Measurements from ENCODE around the gene RALGAPA1. TPM values are rescaled to one million over a fixed set of nuclear protein-coding genes. Genes with fewer than 3 reads are reported as not detected.

The RALGAPA1 gene
- total and polyA plus RNA-seq, 2 of the 13 experiments (the other 11 are each of a cell fraction or from before 2014, with no cell fraction given), result 65.0 to 89.2 TPM

DNA sequence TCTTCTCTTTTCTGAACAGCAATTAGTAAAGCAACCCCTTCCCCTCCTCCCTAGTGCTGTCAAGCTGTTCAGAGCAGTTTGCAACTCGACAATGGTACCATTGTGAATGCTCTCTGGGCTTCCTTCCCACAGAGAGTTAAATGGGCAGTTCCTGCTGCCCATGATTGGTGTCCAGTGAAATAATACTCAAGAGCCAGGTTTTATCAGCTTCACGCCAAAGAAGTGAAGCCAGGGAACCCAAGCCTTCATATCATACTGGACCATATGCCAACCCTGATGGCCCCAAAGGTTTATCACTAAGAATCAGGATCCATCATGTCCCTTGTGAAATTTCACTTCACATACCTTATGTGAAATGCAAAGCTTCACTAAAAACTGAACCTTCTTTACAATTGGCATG, 250.4 kb downstream of the RALGAPA1 start:
- Histone ChIP-seq H3K36me3 (replicated peaks in 1 of 2; ENCODE audit: control insufficient read depth in 1 of 2, insufficient read depth in 2 of 2, low read length in 2 of 2) (no peaks in the 10 kb centered on the region), H3K9ac (ENCODE audit: insufficient read depth, low read depth, low read length) (no peak overlapping the region), H3K79me2 (ENCODE audit: insufficient read depth, low read length) (no peaks in the 10 kb centered on the region), H3K4me3 (replicated peaks in 1 of 3; ENCODE audit: insufficient read depth in 1 of 3, low read depth in 2 of 3, low read length in 3 of 3) (no peak overlapping the region), H3K9me3 (ENCODE audit: low read length) (no peaks in the 10 kb centered on the region), H3K4me2 (ENCODE audit: low read depth, low read length) (no peak overlapping the region), H4K20me1 (ENCODE audit: insufficient read depth, low read length) (no peaks in the 10 kb centered on the region), H3K27me3 (ENCODE audit: control insufficient read depth in 1 of 2, insufficient read depth in 2 of 2, low read length in 2 of 2) (no peaks in the 10 kb centered on the region), H3K27ac (ENCODE audit: extremely low read length, insufficient read depth, low read length) (no peak overlapping the region), H3K4me1 (ENCODE audit: insufficient read depth, low read length) (no peaks in the 10 kb centered on the region), H2AFZ (ENCODE audit: low read length) (no peak overlapping the region)
- DNase-seq (ENCODE audit: low spot score) (no peak), ATAC-seq (0 out of 3 replicates have a peak, but pooled peaks have one; percentile 20), FAIRE-seq (no peak)
- ChIA-PET POLR2A (no interaction called here), CTCF (ENCODE audit: low intra/inter-chr PET ratio, low total read pairs) (no interaction called here)
- in situ Hi-C loops (cut with HindIII; ENCODE audit: extremely low pct_ligation_motif_present, low pct_unique_long_range_greater_than_20kb), result no loop called here
- intact Hi-C loops (cut with micrococcal nuclease; ENCODE audit: unreplicated experiment), result no loop called here
- no TSS peak for BruUV-seq (replicated peaks)
- 88% methylated on average over 2 of the region's 2 CpGs for WGBS (ENCODE audit: low lambda C conversion rate)
- no peak for TF ChIP-seq HNRNPL (IDR thresholded peaks at IDR 0.05; ENCODE audit: low read depth, low read length)
- TF ChIP-seq ZNF652 (CRISPR knock-in tag; IDR thresholded peaks at IDR 0.05; ENCODE audit: borderline replicate concordance, low read depth), result peak; percentile 80
- no peak for TF ChIP-seq KLF11 (CRISPR knock-in tag; IDR thresholded peaks at IDR 0.05)
- no peak for TF ChIP-seq SOX5 (CRISPR knock-in tag; IDR thresholded peaks at IDR 0.05; ENCODE audit: borderline replicate concordance)
- no peak for TF ChIP-seq ZNF331 (CRISPR knock-in tag; IDR thresholded peaks at IDR 0.05)
- no peak for TF ChIP-seq SNRNP70 (IDR thresholded peaks at IDR 0.05; ENCODE audit: low read depth, low read length)
- no peak for TF ChIP-seq PAWR (CRISPR knock-in tag; IDR thresholded peaks at IDR 0.05; ENCODE audit: borderline replicate concordance)
- no peak for TF ChIP-seq ZNF24 (IDR thresholded peaks at IDR 0.05)
- TF ChIP-seq RFX5 (IDR thresholded peaks at IDR 0.05; ENCODE audit: low read depth, low read length), result no peak
- TF ChIP-seq HOXA3 (CRISPR knock-in tag; IDR thresholded peaks at IDR 0.05), result no peak
- TF ChIP-seq, protein P1, sequence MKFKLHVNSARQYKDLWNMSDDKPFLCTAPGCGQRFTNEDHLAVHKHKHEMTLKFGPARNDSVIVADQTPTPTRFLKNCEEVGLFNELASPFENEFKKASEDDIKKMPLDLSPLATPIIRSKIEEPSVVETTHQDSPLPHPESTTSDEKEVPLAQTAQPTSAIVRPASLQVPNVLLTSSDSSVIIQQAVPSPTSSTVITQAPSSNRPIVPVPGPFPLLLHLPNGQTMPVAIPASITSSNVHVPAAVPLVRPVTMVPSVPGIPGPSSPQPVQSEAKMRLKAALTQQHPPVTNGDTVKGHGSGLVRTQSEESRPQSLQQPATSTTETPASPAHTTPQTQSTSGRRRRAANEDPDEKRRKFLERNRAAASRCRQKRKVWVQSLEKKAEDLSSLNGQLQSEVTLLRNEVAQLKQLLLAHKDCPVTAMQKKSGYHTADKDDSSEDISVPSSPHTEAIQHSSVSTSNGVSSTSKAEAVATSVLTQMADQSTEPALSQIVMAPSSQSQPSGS (CRISPR knock-in tag; IDR thresholded peaks at IDR 0.05), result no peak
- no peak for TF ChIP-seq ZNF234 (CRISPR knock-in tag; conservative IDR thresholded peaks at IDR 0.05)
- no peak for TF ChIP-seq SMARCC2 (IDR thresholded peaks at IDR 0.05)
- peak; percentile 93 for TF ChIP-seq RBM22 (optimal IDR thresholded peaks at IDR 0.05; ENCODE audit: low read length)
- TF ChIP-seq, protein P2, sequence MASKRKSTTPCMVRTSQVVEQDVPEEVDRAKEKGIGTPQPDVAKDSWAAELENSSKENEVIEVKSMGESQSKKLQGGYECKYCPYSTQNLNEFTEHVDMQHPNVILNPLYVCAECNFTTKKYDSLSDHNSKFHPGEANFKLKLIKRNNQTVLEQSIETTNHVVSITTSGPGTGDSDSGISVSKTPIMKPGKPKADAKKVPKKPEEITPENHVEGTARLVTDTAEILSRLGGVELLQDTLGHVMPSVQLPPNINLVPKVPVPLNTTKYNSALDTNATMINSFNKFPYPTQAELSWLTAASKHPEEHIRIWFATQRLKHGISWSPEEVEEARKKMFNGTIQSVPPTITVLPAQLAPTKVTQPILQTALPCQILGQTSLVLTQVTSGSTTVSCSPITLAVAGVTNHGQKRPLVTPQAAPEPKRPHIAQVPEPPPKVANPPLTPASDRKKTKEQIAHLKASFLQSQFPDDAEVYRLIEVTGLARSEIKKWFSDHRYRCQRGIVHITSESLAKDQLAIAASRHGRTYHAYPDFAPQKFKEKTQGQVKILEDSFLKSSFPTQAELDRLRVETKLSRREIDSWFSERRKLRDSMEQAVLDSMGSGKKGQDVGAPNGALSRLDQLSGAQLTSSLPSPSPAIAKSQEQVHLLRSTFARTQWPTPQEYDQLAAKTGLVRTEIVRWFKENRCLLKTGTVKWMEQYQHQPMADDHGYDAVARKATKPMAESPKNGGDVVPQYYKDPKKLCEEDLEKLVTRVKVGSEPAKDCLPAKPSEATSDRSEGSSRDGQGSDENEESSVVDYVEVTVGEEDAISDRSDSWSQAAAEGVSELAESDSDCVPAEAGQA (IDR thresholded peaks at IDR 0.05; ENCODE audit: low read depth), result no peak
- TF ChIP-seq, protein P2 (CRISPR knock-in tag; IDR thresholded peaks at IDR 0.05; ENCODE audit: borderline replicate concordance), result no peak
- TF ChIP-seq ZNF891 (CRISPR knock-in tag; IDR thresholded peaks at IDR 0.05), result no peak
- no peak for TF ChIP-seq CBFB (CRISPR knock-in tag; IDR thresholded peaks at IDR 0.05)
- no peak for TF ChIP-seq HOXD1 (CRISPR knock-in tag; IDR thresholded peaks at IDR 0.05)
- no peak for TF ChIP-seq SNAPC2 (CRISPR knock-in tag; IDR thresholded peaks at IDR 0.05)
